Hematopoietic multipotent progenitor cell (in vitro differentiated cells): ENCODE data around the gene TMEM203. TPM values are rescaled to one million over a fixed set of nuclear protein-coding genes. Genes with fewer than 3 reads are reported as not detected.
"Not testable (repeated sequence)": the region's sequence is repeated elsewhere in the genome, so short reads cannot be mapped to it uniquely, and the experiment has no call there.

ENCODE experiments used
- DNase-seq, 3 donors: peaks; one replicate each; pipeline ENCODE4 v3.0.0-alpha.2; 2011 to 2015; ENCODE audit warnings: low read depth in 2 of 3, low spot score in 2 of 3
- total RNA-seq: library from RNA; depleted of rRNA; stranded (reverse); fragments of >200 nt; gene quantifications from one replicate; pipeline ENCODE4 v1.2.3, GENCODE V29; 2012

TMEM203 gene
- total RNA-seq, 1 donor = 35.5 TPM

DNA sequence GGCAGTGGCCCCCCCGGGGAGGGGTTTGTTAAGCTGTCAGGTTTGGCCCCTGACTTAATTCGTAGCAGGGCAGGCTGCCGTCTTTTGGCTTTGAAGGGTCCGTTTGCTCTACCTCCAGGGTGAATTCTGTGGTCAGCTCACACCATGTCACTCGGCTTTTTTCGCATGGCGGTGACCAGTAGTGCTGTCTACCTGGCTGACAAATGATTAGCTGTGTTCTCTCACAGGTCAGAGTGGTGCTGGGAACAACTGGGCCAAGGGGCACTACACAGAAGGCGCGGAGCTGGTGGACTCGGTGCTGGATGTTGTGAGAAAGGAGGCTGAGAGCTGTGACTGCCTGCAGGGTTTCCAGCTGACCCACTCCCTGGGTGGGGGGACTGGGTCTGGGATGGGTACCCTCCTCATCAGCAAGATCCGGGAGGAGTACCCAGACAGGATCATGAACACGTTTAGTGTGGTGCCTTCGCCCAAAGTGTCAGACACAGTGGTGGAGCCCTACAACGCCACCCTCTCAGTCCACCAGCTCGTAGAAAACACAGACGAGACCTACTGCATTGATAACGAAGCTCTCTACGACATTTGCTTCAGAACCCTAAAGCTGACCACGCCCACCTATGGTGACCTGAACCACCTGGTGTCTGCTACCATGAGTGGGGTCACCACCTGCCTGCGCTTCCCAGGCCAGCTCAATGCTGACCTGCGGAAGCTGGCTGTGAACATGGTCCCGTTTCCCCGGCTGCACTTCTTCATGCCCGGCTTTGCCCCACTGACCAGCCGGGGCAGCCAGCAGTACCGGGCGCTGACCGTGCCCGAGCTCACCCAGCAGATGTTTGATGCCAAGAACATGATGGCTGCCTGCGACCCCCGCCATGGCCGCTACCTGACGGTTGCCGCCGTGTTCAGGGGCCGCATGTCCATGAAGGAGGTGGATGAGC lies 37.1 kb upstream of the TMEM203 start:
- no peak for DNase-seq

DNA sequence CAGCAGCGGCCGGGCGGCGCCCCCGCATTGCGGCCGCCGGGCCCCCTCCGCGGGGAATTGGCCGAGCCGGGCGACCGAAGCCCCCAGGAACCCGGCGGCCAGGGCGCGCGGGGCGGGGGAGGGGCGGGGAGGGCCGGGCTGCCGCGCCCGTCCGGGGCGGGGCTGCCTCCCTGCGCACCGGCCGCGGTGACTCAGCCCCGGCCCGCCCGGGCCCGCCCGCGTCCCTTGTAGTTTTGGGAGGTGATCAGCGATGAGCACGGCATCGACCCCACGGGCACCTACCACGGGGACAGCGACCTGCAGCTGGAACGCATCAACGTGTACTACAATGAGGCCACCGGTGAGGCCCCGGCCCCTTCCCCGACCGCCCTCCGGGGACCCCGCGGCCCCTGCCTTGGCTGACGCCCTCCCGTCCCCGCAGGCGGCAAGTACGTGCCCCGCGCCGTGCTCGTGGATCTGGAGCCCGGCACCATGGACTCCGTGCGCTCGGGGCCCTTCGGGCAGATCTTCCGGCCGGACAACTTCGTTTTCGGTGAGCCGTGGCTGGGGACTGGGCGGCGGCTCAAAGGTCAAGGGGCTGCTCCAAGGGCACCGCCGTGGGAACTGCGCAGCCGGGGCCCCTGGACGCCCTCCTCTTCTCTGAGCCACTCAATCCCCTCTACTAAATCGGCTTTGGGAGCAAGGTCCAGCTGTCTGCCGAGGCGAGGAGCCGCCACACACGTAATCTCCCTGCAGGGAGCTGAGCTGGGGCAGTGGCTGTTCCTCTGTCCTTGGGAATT lies 36.2 kb upstream of the TMEM203 start:
- DNase-seq = peak in 2 of 3 donors; percentile 46 to 63

DNA sequence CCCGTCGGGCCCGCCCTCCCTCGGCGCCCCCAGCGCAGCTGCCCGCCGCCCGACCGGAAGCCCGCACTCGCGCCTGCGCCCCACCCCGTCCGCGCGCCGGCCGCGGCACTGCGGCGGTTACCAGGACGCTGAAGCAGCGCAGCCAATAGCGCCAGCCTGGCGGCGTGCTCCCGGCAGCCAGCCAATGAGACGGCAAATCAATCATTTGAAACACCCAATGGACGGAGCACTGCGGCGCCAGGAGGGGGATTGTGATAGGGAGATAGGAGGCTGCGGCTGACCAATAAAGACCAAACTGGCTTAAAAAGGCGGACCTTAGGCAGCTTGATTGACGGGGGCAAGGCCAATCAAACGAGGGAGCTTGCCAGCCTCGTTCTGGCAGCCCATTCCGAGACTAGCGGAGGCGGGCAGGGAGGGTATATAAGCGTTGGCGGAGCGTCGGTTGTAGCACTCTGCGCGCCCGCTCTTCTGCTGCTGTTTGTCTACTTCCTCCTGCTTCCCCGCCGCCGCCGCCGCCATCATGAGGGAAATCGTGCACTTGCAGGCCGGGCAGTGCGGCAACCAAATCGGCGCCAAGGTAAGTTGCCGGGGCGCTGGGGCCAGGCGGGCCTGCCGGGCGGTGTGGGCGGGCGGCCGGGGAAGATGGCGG lies 35.5 kb upstream of the TMEM203 start, which contains the start of gene TUBB4B:
TUBB4B (plus strand) TSS at position 447 of the 649 bp plus-strand sequence; CDS start at position 521, 74 bp downstream.
- DNase-seq = peak; percentile 99 to 100 (median 100)

DNA sequence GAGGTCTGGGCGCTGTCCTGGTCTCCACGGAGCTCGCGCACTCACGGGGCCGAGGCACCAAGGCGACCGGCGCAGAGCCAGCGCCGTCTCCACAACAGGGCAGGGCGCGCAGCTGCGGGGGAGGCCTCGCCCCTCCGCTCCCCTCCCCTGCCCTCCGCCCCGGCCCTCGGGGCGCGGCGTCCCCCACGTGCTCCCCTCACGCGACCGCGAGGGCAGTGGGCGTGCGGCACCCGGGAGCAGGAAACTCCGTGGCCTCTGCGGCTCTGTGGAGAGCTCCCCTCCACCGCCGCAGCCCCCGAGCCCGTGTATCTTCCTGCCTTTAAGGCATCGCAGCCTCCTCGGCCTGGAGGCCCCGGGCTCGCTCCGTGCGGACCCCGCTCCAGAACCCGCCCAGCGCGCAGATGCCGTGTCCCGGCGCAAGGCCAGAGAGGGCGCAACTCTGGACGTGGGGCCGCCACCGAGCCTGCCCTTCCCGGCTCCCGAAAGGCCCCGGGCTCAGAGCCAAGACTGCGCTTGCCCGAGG lies 34.9 kb upstream of the TMEM203 start:
- peak; percentile 50 to 85 (median 83) for DNase-seq

DNA sequence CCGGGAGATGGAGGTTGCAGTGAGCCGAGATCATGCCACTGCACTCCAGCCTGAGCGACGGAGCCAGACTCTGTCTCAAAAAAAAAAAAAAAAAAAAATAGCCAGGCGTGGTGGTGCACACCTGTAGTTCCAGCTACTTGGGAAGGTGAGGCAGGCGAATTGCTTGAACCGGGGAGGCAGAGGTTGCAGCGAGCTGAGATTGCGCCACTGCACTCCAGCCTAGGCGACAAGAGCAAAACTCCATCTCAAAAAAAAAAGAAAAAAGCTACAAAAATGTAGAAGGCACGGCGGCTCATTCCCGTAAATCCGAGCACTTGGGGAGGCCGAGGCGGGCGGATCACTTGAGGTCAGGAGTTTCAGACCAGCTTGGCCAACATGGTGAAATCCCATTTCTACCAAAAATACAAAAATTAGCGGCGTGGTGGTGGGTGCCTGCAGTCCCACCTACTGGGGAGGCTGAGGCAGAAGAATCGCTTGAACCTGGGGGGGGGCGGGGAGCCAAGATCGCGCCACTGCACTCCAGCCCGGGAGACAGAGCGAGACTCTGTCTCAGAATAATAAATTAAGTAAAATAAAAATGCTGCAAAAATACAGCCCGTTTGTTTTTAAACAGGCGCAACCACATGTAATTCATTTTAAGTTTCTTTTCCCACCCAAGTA lies 34.2 kb upstream of the TMEM203 start:
- not testable (repeated sequence) for DNase-seq

DNA sequence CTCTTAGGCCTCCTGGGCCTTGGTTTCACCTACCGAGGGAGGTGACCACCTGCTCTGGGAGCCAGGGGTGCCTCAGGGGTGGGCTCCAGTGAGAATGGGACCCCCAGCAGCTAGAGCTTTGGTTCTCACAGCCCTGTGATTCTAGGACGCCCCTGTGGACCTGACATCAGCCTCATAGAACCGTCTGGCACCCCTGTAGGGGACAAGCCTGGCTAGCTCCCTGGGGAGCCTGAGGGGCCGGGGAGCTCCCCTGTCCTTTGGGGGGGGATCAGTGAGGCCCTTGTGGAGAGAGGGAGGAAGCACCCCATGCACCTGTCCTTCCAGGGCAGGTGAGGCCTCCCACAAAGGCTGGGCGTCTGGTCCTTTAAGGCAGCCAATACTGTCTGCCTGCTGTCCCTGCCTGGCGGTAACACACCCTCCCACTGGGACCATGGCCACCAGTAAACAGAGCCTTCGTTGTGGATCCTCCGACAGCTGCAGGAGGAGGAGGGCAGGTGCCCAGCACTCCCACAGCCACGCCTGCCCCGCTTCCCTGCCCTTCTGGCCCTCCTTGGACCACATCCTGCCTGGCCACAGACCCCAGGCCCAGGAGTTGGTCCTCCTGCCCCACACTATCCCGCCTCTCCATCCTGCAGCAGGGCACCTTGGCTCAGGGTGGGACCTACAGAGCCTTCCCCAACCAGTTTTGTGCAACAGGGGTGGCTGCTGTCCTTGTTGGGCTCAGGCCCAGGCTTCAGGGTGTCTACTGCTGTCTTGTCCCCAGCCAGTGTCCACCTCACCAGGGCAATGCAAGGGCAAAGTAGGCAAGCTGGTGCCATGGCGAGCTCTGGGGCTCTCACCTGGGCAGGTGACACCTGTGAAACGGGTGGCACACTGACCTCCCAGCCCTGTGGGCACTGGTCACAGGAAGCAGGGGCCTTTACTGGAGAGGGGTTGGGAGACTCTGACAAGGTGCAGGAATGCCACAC lies 32.6 kb upstream of the TMEM203 start:
- DNase-seq = no peak

DNA sequence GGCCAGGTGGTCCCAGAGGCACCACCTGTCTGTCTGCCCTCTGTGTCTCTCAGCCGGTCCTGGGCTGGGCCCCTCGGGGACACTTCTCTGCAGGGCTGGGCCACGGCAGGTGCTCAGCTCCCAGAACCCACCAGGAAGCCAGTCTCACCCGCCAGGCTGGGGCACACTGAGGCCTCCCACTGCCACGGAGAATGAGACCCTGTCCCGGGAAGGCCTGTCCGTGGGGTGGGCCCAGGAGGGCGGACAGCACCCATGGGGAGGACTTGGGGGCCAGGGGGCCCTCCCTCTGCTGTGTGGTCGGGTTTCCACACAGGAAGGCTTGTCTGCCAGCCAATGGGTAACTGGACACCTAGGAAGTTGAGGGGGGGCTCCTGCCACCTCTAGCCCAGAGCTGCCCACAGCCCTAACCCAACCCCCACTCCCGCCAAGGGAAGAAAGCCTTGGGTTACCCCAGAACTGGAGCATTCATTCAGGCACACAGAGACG lies 31.5 kb upstream of the TMEM203 start:
- no peak for DNase-seq

DNA sequence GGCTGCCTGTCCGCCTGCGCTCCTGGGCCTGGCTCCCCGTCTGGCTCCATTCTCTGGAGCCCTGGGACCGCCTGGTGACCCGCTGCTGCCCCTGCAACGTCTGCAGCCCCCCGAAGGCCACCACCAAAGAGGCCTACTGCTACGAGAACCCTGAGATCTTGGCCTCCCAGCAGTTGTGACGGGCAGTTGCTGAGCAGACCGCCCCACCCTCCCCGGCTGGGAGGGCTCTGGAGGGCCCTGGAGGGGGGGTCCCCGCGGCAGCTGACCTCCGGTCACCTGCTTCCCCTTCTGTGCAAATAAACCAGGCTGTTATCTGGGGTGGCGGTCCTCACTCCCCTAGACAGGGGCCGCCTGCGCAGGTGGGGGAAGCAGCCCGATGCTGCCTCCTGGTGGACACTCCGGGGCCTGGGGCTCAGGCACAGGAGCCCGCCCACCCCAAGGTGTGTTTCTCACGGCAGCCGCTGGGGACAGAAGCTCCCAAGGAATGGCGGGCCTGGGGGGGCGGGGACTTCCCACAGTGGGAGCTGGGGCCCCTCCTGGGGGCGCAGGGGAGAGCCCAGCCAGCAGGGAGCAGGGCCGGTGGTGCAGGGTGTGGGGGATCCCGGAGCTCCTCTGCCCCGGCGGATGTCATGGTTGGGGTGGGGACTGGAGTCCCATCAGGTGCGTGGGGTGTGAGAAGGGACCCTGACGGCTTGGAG lies 30.9 kb upstream of the TMEM203 start:
- peak; percentile 82 to 94 (median 91) for DNase-seq

DNA sequence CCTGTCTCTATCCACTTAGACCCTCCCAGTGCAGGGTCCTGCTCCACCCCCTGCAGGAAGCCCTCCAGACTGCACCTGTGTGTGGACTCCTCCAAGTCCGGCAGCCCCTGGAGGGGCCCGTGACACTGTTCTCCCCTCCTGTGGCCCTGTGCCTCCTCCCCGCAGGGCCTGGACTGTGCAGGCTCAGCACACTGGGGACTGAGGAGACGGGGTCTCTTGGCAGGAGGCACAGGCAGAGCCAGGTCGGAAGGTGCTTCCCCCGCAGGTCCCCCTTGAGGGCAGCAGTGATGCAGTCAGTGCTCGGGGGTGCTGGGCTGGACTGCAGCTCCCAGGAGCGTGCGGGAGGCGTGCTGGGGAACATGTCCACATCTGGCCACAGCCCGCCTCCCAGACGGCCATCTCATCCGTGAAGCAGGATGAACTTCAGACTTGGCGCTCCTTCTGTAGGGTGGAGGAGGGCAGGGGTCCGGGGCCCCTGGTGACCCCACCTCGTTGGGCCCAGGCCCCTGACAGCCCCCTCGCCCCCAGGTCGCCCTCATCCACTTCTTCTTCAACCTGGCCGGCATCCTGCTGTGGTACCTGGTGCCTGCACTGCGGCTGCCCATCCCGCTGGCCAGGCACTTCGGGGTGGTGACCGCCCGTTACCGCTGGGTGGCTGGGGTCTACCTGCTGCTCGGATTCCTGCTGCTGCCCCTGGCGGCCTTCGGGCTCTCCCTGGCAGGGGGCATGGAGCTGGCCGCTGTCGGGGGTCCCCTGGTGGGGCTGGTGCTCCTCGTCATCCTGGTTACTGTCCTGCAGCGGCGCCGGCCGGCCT lies 30.2 kb upstream of the TMEM203 start:
- DNase-seq = no peak

DNA sequence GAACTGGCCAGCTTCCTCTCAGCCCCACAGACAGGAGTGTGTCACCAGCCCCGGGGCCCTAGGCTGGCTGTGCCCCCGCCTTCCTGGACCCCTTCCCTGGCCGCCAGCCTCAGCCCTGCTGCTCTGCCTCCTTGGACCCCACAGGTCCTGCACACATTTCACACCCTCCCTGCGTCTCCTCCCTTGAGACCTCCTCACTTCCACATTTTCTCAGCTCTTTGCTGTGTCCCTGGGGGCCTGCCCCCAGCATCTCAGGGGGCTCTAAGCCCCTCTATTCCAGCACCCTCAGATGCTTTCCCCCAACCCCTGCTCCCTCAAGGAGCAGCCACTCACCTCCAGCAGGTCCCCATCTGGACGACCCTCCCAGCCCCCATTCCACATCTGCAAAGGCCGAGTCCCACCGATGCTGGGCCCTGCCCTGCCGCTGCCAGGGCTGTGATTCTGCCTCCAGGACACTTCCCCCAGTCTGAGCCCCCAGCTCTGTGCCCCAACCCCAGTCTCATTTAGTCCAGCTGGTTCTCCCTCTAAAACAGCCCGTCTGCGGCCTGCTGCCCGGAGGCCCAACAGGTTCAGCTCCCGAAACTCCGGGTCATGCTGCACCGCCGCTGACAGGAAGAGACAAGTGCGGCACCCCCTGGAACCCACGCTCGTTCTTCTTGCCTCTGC lies 29.4 kb upstream of the TMEM203 start:
- no peak for DNase-seq

DNA sequence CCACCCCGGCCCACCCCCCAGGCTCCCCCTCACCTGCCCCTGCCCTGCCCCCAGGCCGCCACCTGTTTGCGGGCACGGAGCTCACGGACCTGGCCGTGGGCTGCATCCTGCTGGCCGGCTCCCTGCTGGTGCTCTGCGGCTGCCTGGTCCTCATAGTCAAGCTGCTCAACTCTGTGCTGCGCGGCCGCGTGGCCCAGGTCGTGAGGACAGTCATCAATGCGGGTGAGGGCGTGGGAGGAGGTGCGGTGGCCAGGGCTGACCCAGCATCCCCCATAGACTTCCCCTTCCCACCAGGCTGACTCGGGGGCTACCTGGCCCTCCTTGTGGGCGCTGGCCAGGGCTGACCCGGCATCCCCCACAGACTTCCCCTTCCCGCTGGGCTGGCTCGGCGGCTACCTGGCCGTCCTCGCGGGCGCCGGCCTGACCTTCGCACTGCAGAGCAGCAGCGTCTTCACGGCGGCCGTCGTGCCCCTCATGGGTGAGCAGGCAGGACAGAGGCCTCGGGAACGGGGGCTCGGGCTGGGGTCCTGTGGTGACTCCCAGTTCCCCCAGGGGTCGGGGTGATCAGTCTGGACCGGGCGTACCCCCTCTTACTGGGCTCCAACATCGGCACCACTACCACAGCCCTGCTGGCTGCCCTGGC lies 28.7 kb upstream of the TMEM203 start:
- DNase-seq = no peak

DNA sequence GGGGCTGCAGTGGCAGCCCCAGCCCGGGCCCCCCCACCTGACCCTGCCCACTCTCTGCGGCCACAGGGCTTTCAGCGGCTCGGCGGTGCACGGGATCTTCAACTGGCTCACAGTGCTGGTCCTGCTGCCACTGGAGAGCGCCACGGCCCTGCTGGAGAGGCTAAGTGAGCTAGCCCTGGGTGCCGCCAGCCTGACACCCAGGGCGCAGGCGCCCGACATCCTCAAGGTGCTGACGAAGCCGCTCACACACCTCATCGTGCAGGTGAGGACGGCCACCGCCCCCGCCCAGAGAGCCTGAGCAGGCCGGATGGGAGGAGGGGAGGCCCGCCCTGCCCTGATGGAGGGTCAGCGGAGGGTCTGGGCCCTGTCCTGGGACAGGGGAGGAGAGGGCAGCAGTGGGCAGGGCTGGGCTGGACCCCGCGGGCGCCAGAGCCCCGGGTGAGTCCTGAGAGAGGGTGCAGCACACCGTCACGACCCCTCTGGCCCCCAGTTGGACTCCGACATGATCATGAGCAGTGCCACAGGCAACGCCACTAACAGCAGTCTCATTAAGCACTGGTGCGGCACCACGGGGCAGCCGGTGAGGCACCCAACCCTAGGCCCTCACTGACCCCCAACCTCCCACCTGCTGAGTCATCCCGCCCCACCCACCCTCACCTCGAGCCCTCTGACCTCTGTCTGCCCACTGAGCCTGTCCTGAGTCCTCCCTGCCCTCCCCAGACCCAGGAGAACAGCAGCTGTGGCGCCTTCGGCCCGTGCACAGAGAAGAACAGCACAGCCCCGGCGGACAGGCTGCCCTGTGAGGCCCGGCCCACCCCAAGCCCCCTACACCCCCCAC lies 27.9 kb upstream of the TMEM203 start:
- no peak for DNase-seq

DNA sequence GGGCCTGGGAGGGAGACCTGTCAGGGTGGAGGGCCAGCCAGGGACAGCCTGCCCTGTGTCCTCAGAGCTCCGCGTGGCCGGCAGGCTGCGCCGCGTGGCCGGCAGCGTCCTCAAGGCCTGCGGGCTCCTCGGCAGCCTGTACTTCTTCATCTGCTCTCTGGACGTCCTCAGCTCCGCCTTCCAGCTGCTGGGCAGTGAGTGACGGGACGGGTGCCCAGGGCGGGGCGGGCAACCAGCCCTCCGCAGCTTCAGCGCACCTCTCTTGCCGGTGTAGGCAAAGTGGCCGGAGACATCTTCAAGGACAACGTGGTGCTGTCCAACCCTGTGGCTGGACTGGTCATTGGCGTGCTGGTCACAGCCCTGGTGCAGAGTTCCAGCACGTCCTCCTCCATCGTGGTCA lies 27.1 kb upstream of the TMEM203 start:
- DNase-seq = no peak

DNA sequence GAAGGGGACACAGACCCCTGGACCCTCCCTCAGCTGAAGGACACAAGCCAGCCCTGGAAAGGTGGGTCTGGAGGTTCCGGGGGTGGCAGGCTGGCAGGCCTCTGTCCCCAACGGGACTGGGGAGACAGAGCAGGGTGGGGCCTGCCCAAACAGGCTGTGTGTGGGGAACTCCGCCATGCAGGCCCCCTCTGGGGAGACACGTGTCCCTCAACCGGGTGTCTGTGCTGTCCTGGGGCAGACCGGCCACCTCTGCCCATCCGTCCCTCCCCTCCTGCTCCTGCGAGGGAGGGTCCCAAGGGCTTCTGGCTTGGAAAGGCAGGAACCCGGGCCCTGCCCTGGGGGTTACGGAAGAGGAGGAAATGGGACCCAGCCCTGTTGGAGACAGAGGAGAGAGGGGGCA lies 26.7 kb upstream of the TMEM203 start:
- no peak for DNase-seq

DNA sequence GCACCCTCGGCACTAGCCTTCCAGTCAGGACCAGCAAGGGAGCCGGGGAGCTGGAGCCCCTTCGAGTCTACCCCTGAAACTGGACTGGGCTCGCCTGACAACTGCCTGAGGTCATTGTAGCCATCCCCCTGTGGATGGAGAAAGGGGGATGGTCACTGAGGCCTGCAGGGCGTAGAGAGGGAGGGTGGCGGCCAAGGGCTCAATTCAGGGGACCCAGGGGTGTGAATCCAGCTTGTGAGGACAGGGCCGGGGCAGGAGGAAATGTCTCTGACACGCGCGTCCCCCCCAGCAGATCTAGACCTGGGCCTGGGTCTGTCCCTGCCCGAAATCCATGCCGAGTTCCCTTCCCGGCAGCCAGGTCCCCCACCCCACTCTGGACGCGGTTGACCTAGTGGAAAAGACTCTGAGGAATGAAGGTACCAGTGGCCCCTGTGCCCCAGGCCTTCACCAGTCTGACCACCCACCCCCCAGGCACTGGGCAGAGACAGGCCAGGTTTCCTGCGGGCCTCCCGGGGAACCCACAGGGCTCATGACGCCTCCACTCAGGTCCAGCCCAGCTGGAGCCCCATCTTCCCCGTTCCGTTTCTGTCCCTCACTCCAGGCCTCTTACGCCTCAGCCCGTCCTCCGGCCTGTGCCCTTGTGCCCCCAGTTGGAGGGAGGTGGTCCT lies 26.1 kb upstream of the TMEM203 start:
- DNase-seq = no peak
